HG03159 (cell line): ENCODE measurements around the gene PPIL1.

Experiments
- ATAC-seq: cut with Tn5 transposase; IDR thresholded peaks from one replicate; pipeline ENCODE4 v1.9.1; 2021; ENCODE audit warnings: mild to moderate bottlenecking, moderate library complexity; ENCODE audit not compliant: unreplicated experiment

Gene PPIL1

GRCh38 chr6:36836111-36837021 is 38.2 kb downstream of the PPIL1 start:
- ATAC-seq = no peak

GRCh38 chr6:36834576-36835341 is 39.8 kb downstream of the PPIL1 start:
- ATAC-seq = no peak

GRCh38 chr6:36833182-36833789 is 41.3 kb downstream of the PPIL1 start:
- no peak for ATAC-seq

- no peak for ATAC-seq
Measured at GRCh38 chr6:36832313-36832712, 42.3 kb downstream of the PPIL1 start.

GRCh38 chr6:36830577-36830976 is 44.0 kb downstream of the PPIL1 start:
- ATAC-seq = no peak

GRCh38 chr6:36829919-36830544 is 44.6 kb downstream of the PPIL1 start:
- no peak for ATAC-seq

- ATAC-seq = no peak
Measured at GRCh38 chr6:36827261-36828079, 47.1 kb downstream of the PPIL1 start.

- no peak for ATAC-seq
Measured at GRCh38 chr6:36826520-36827227, 47.9 kb downstream of the PPIL1 start.

- no peak for ATAC-seq
Measured at GRCh38 chr6:36825994-36826393, 48.6 kb downstream of the PPIL1 start.

GRCh38 chr6:36825452-36825851 is 49.2 kb downstream of the PPIL1 start:
- ATAC-seq = no peak

GRCh38 chr6:36824253-36824652 is 50.4 kb downstream of the PPIL1 start:
- ATAC-seq = no peak

- no peak for ATAC-seq
Measured at GRCh38 chr6:36823421-36824096, 51.0 kb downstream of the PPIL1 start.

- ATAC-seq = no peak
Measured at GRCh38 chr6:36822506-36823269, 51.9 kb downstream of the PPIL1 start.

- no peak for ATAC-seq
Measured at GRCh38 chr6:36821581-36822335, 52.8 kb downstream of the PPIL1 start.

- ATAC-seq = no peak
Measured at GRCh38 chr6:36820700-36821580, 53.7 kb downstream of the PPIL1 start.

- ATAC-seq = no peak
Measured at GRCh38 chr6:36818756-36819155, 55.8 kb downstream of the PPIL1 start.

GRCh38 chr6:36817847-36818246 is 56.8 kb downstream of the PPIL1 start:
- no peak for ATAC-seq
